KMS-11 (cell line): Measurements from ENCODE around the gene RRP36.
A peak's percentile ranks its signal among the peaks of the same experiment; 100 is the strongest.

Experiments used
- H2AFZ ChIP-seq: fragments of 200-600 bp; sonication (generic); 2 replicates; pipeline ENCODE4 v1.6.1; 2016; ENCODE audit warnings: antibody characterized with exemption, mixed run types, low read depth
- H3K27ac ChIP-seq: fragments of 200-600 bp; sonication (generic); 2 replicates; pipeline ENCODE4 v1.6.1; 2016; ENCODE audit warnings: mild to moderate bottlenecking, mixed run types
- H3K27me3 ChIP-seq: fragments of 200-600 bp; sonication (generic); 2 replicates; pipeline ENCODE4 v1.6.1; 2017; ENCODE audit warnings: mild to moderate bottlenecking, low read depth, mixed run types, moderate library complexity; ENCODE audit not compliant: insufficient read depth
- H3K36me3 ChIP-seq: fragments of 200-600 bp; sonication (generic); 2 replicates; pipeline ENCODE4 v1.6.1; 2017; ENCODE audit warnings: mild to moderate bottlenecking, mixed run types; ENCODE audit not compliant: insufficient read depth
- H3K4me1 ChIP-seq: fragments of 200-600 bp; sonication (generic); 2 replicates; pipeline ENCODE4 v1.6.1; 2016; ENCODE audit warnings: mild to moderate bottlenecking, low read depth, mixed run types; ENCODE audit not compliant: poor library complexity, severe bottlenecking
- H3K4me2 ChIP-seq: fragments of 200-600 bp; sonication (generic); 2 replicates; pipeline ENCODE4 v1.7.0; 2016; ENCODE audit warnings: mild to moderate bottlenecking, mixed run types
- H3K4me3 ChIP-seq: fragments of 200-600 bp; sonication (generic); IDR thresholded peaks from 2 replicates; pipeline ENCODE4 v1.6.1; 2017; ENCODE audit warnings: low read depth, low read length, mixed read lengths; ENCODE audit not compliant: insufficient read depth
- H3K79me2 ChIP-seq: fragments of 200-600 bp; sonication (generic); 2 replicates; pipeline ENCODE4 v1.6.1; 2016; ENCODE audit warnings: low read depth, mixed run types; ENCODE audit not compliant: insufficient read depth
- H3K9ac ChIP-seq: fragments of 200-600 bp; sonication (generic); 2 replicates; pipeline ENCODE4 v1.6.1; 2016; ENCODE audit warnings: mild to moderate bottlenecking, mixed run types
- H4K20me1 ChIP-seq: fragments of 200-600 bp; sonication (generic); 2 replicates; pipeline ENCODE4 v1.6.1; 2016; ENCODE audit warnings: mild to moderate bottlenecking, mixed run types; ENCODE audit not compliant: insufficient read depth
- TF ChIP-seq, protein P1 (sequence below): fragments of 200-600 bp; sonication (generic); conservative IDR thresholded peaks from 2 replicates; pipeline ENCODE4 v1.6.1; 2017; ENCODE audit warnings: low read depth, mild to moderate bottlenecking, antibody characterized with exemption, low read length, moderate library complexity, mixed read lengths

Gene RRP36

DNA sequence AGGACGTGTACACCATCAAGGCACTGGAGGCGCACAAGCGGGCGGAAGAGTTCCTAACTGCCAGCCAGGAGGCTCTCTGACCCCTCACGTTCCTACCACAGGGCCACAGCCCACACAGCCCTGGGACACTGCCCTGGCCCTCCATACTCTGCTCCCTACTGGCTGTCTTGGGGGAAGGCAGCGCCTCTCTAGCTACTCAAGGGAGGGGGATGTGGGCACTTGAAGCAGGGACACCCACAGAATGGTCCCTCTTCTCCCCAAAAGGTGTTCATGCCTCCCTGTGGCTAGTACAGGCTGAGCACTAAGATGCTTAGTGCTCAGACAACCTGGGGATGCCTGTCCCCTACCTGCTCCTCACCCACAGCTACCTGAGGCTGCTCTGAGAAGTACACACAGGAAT lies 10.2 kb upstream of the RRP36 start:
- TF ChIP-seq, protein P1, sequence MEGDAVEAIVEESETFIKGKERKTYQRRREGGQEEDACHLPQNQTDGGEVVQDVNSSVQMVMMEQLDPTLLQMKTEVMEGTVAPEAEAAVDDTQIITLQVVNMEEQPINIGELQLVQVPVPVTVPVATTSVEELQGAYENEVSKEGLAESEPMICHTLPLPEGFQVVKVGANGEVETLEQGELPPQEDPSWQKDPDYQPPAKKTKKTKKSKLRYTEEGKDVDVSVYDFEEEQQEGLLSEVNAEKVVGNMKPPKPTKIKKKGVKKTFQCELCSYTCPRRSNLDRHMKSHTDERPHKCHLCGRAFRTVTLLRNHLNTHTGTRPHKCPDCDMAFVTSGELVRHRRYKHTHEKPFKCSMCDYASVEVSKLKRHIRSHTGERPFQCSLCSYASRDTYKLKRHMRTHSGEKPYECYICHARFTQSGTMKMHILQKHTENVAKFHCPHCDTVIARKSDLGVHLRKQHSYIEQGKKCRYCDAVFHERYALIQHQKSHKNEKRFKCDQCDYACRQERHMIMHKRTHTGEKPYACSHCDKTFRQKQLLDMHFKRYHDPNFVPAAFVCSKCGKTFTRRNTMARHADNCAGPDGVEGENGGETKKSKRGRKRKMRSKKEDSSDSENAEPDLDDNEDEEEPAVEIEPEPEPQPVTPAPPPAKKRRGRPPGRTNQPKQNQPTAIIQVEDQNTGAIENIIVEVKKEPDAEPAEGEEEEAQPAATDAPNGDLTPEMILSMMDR, result no peak
- H3K27me3 ChIP-seq, result no peaks in the 10 kb centered on the region
- H3K36me3 ChIP-seq, result no peaks in the 10 kb centered on the region

DNA sequence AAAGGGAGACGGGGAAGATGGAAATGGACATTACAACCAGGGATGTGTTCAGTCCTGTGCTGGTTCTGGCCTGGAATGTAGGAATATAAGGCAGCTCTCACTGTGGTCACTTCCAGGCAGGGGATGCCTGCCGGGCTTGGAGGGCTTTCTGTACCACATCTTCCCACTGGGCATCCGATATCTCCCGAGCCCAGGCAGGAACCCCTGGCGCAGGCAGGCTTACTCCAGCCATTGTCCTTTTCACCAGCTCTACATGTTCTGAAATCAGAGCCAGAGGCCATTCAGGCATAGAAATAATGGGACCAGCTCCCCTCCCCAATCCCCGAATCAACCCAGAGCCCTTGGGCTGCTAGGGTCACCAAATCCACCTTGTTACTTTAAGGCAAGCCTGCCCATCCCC lies 9.1 kb upstream of the RRP36 start:
- no peak overlapping the region for H3K9ac ChIP-seq

More for the DNA sequence above, 10.2 kb upstream of the RRP36 start:
- Histone ChIP-seq H3K27ac (no peak overlapping the region), H2AFZ (no peak overlapping the region), H3K79me2 (peaks cover 22% of the 10 kb centered on the region; the same call in 1 of the 2 replicates), H3K4me3 (no peak overlapping the region), H3K4me2 (no peak overlapping the region), H3K4me1 (peaks cover 14% of the 10 kb centered on the region), H4K20me1 (no peaks in the 10 kb centered on the region), H3K9ac (no peak overlapping the region)

DNA sequence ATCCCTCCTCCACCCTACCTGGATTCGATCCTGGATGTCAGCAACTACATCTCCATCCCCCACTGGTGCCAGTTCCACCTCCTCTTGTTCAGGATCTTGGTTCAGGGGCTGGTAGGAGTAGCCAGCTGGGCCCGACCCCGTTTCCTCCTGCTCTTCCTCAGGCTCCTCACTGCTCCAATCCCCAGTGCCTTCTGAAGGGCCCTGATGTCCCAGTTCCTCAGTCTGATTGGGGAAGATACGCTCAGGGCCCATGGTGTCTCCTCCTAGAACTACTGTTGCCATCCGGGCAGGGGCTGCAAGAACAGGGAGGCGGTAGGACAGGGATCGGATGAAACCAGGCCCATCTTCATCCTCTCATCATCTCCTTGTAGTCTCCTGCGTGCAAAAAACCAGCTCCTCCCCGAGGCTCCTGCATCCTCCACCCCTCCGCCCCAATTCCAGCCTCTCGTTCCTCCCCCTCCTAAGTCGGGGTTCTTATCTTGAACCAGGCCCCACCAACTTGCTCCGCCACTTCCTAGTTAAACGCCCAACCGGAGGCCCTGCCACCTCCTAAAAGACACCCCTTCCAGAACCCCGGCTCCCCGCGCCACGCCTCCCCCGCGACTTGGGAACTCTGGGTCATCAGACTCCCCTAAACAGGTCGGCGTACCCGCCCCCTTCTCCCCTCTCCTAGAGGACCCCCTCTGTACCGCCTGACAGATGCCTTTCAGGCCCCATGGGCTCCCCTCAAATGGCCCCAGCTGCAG lies 8.2 kb upstream of the RRP36 start:
- TF ChIP-seq, protein P1, result no peak
- Histone ChIP-seq H3K4me3 (no peak overlapping the region), H4K20me1 (no peaks in the 10 kb centered on the region), H3K27ac (no peak overlapping the region), H3K36me3 (no peaks in the 10 kb centered on the region), H3K9ac (peak overlapping the region; percentile 34; the same call in 1 of the 2 replicates), H3K4me1 (peaks cover 21% of the 10 kb centered on the region), H2AFZ (peak overlapping the region; percentile 76), H3K4me2 (peak overlapping the region; percentile 90), H3K27me3 (no peaks in the 10 kb centered on the region), H3K79me2 (peaks cover 25% of the 10 kb centered on the region; the same call in 1 of the 2 replicates)

More for the DNA sequence above, 9.1 kb upstream of the RRP36 start:
- H3K4me3 ChIP-seq, result no peak overlapping the region
- no peaks in the 10 kb centered on the region for H3K36me3 ChIP-seq
- H2AFZ ChIP-seq, result no peak overlapping the region
- peak overlapping the region; percentile 90 for H3K4me2 ChIP-seq
- H3K79me2 ChIP-seq, result peaks cover 25% of the 10 kb centered on the region; the same call in 1 of the 2 replicates
- H3K4me1 ChIP-seq, result peaks cover 21% of the 10 kb centered on the region
- TF ChIP-seq, protein P1, result no peak
- no peak overlapping the region for H3K27ac ChIP-seq
- H4K20me1 ChIP-seq, result no peaks in the 10 kb centered on the region
- no peaks in the 10 kb centered on the region for H3K27me3 ChIP-seq

DNA sequence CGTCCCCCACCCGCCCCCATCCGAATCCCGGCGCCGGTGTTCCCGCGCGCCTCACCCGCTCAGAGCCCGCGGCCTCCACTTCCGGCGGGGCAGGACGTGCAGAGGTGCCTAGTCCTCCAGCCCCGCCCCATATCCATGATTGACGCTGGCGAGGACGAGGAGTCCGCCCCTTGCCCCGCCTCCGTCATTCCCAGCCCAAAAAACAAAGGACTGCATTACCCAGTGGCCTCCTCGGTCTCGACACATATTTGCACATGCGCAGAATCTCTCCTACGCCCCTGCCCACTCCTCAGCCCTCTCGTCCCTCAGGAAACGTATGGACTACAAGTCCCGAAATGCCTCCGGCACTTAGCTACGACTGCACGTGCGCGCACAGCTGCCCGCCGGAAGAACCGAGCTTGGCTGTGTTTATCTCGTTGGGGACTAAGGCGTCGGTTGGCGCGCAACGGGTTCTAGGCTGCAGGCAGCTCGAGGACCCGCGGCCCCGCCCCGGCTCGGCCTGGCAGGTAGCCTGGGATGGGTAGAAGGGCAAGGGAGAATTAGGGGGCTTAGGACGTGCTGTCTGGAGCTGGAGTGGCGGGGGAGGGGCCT lies 7.5 kb upstream of the RRP36 start, which contains the start of the genes KLHDC3 and MEA1:
KLHDC3 (plus strand) TSS at position 407 of the 591 bp plus-strand sequence. CDS start 2,944 bp downstream, outside the sequence.
MEA1 (minus strand) TSS at position 104 of the 591 bp plus-strand sequence. CDS start 133 bp downstream, outside the sequence.
- Histone ChIP-seq H3K9ac (peak within 1 kb of the TSS; percentile 36; the same call in 1 of the 2 replicates), H3K36me3 (no peaks in the 10 kb centered on the region), H3K4me2 (peak within 1 kb of the TSS; percentile 90), H3K4me3 (no peak within 1 kb of the TSS), H3K4me1 (peaks cover 24% of the 10 kb centered on the region), H4K20me1 (no peaks in the 10 kb centered on the region), H3K27me3 (no peaks in the 10 kb centered on the region), H3K27ac (no peak within 1 kb of the TSS; the same call in 1 of the 2 replicates), H3K79me2 (peaks cover 25% of the 10 kb centered on the region; the same call in 1 of the 2 replicates), H2AFZ (peak within 1 kb of the TSS; percentile 76)
- TF ChIP-seq, protein P1, result no peak
